ENCODE measurements around the gene CCL8.

CCL8 gene

GRCh38 chr17:34368196-34368945 lies 49.1 kb downstream of the CCL8 start:
- no peak for DNase-seq

- no peak for DNase-seq
Observed at GRCh38 chr17:34368946-34369500, 49.8 kb downstream of the CCL8 start.

- DNase-seq: no peak
Observed at GRCh38 chr17:34369571-34369970, 50.3 kb downstream of the CCL8 start.

GRCh38 chr17:34370376-34370996 lies 51.3 kb downstream of the CCL8 start:
- DNase-seq: no peak

- no peak for DNase-seq
Observed at GRCh38 chr17:34370997-34371395, 51.8 kb downstream of the CCL8 start.
